22Rv1 (cell line): Measurements from ENCODE around the gene MDFIC2.

Source experiments
- CTCF ChIP-seq: fragments of 450-650 bp; IDR thresholded peaks from 2 replicates; pipeline ENCODE4 v1.5.1; 2017; ENCODE audit warnings: mild to moderate bottlenecking
- ZFX ChIP-seq: fragments of 450-650 bp; IDR thresholded peaks from 2 replicates; pipeline ENCODE4 v1.6.1; 2017; ENCODE audit warnings: antibody characterized with exemption, borderline replicate concordance

- TF ChIP-seq CTCF (no peak), ZFX (no peak)
Measured at GRCh38 chr3:70185661-70186060, 126.8 kb downstream of the MDFIC2 start.
